CD4-positive, alpha-beta T cell (primary cell): Measurements from ENCODE around the gene ZNF747. TPM values are rescaled to one million over a fixed set of nuclear protein-coding genes. Genes with fewer than 3 reads are reported as not detected.

Source experiments
- ATAC-seq: fragments of 200-7000 bp; cut with Tn5 transposase; one replicate; pipeline ENCODE4 v1.10.0; 2022; ENCODE audit warnings: mild to moderate bottlenecking; ENCODE audit not compliant: poor library complexity
- CTCF ChIA-PET: fragments of 350-600 bp; sonication (Branson Sonifier 250); formaldehyde crosslinking; loops from one replicate; lab custom pipeline; 2021; ENCODE audit warnings: antibody characterized with exemption, inconsistent platforms; lab: Charles Lee
- POLR2A ChIA-PET: fragments of 350-600 bp; sonication (Branson Sonifier 250); formaldehyde crosslinking; loops from one replicate; lab custom pipeline; 2021; ENCODE audit warnings: antibody characterized with exemption, inconsistent platforms; lab: Charles Lee
- DNase-seq, 14 experiments: peaks; one replicate each; pipeline ENCODE4 v3.0.0-alpha.2; 2013 to 2020; ENCODE audit warnings: mixed read lengths in 2 of 14
- H3K27ac ChIP-seq, 2 donors: one replicate each; pipeline versions ENCODE4 v1.5.1 to v1.7.0; 2013; ENCODE audit warnings: low read length in 2 of 2, low read depth in 1 of 2, mild to moderate bottlenecking in 1 of 2
- H3K27me3 ChIP-seq, 2 experiments: 1 replicate in 1 of 2; 2 replicates in 1 of 2; pipeline versions ENCODE4 v1.6.1 to v1.7.0; 2013; ENCODE audit warnings: low read length in 2 of 2, control low read depth in 1 of 2, mild to moderate bottlenecking in 1 of 2, moderate library complexity in 1 of 2; ENCODE audit not compliant: insufficient read depth in 2 of 2, control insufficient read depth in 1 of 2
- H3K36me3 ChIP-seq: one replicate; pipeline ENCODE4 v1.6.1; 2013; ENCODE audit warnings: low read length, control low read depth; ENCODE audit not compliant: insufficient read depth
- H3K4me1 ChIP-seq: one replicate; pipeline ENCODE4 v1.6.1; 2013; ENCODE audit warnings: low read length, control low read depth; ENCODE audit not compliant: insufficient read depth
- H3K4me3 ChIP-seq: one replicate; pipeline ENCODE4 v1.5.1; 2013; ENCODE audit warnings: mild to moderate bottlenecking, low read length, moderate library complexity
- H3K9me3 ChIP-seq, 2 experiments: 1 replicate in 1 of 2; 2 replicates in 1 of 2; pipeline versions ENCODE4 v1.6.1 to v1.7.0; 2013; ENCODE audit warnings: low read length in 2 of 2, mild to moderate bottlenecking in 2 of 2, control low read depth in 1 of 2, moderate library complexity in 1 of 2; ENCODE audit not compliant: control insufficient read depth in 1 of 2, insufficient read depth in 1 of 2
- H3K27ac Mint-ChIP-seq: one replicate; pipeline ENCODE4 v1.8.0; 2020; ENCODE audit warnings: mixed read lengths
- H3K27me3 Mint-ChIP-seq: one replicate; pipeline ENCODE4 v1.8.0; 2021; ENCODE audit warnings: mixed read lengths
- H3K36me3 Mint-ChIP-seq: one replicate; pipeline ENCODE4 v1.8.0; 2021; ENCODE audit warnings: low read depth, mixed read lengths
- H3K4me1 Mint-ChIP-seq: one replicate; pipeline ENCODE4 v1.8.0; 2021; ENCODE audit warnings: low read depth, mixed read lengths
- H3K4me3 Mint-ChIP-seq: one replicate; pipeline ENCODE4 v1.8.0; 2020; ENCODE audit warnings: mild to moderate bottlenecking, mixed read lengths
- H3K9me3 Mint-ChIP-seq: one replicate; pipeline ENCODE4 v1.8.0; 2020; ENCODE audit warnings: mixed read lengths
- intact Hi-C, 2 experiments: fragments of 100-400 bp; cut with DNase I in 1 of 2; cut with micrococcal nuclease in 1 of 2; formaldehyde crosslinking; loops; one replicate each; pipeline versions ENCODE4 v1.15.1 to v1.9.0; 2023 to 2025; cut with DNase I, micrococcal nuclease
- total RNA-seq, 174 experiments: library from RNA in 2 of 174; stranded (reverse) in 2 of 174; gene quantifications; one replicate each; pipeline ENCODE4 v1.2.3 and lab custom pipeline; 2021 to 2026
- TF ChIP-seq, protein P1 (sequence below): fragments of 200-600 bp; IDR thresholded peaks from one replicate; pipeline ENCODE4 v1.8.0; 2022; ENCODE audit warnings: antibody characterized with exemption, mild to moderate bottlenecking

Gene ZNF747
- total RNA-seq, 2 experiments from 2014 or later = 6.3 to 6.7 TPM

DNA sequence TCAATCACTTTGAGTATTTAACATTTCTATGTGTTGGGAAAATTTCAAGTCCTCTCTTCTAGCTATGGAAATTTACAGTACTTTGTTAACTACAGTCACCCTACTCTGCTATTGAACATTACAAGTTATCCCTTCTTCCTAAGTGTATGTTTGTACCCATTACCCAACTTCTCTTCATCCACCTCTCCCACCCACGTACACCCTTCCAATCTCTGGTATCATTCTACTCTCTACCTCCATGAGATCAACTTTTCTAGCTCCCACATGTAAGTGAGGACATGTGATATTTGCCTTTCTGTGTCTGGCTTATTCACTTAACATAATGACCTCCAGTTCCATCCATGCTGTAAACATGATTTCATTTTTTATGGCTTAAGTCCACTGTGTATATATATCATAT lies 40.0 kb upstream of the ZNF747 start:
- peaks cover 26% of the 10 kb centered on the region for H3K4me1 ChIP-seq
- peaks cover 7% of the 10 kb centered on the region for H3K36me3 ChIP-seq
- H3K27me3 Mint-ChIP-seq = no peaks in the 10 kb centered on the region
- no peak for DNase-seq
- peak overlapping the region; percentile 13 for H3K27ac Mint-ChIP-seq
- H3K27me3 ChIP-seq = no peaks in the 10 kb centered on the region
- intact Hi-C loops = loop anchor here in 1 of 2 experiments (5.0 kb wide), 2 partner anchors 63 to 123 kb away; partner anchors contain the start of gene SRCAP
- POLR2A ChIA-PET = interaction anchor here (0.8 kb wide), 1 partner anchor 17 kb away, joined by 4 read pairs; no protein-coding TSS in a partner anchor
- no peak for ATAC-seq
- peaks cover 5% of the 10 kb centered on the region for H3K36me3 Mint-ChIP-seq
- H3K9me3 Mint-ChIP-seq = no peaks in the 10 kb centered on the region
- H3K27ac ChIP-seq = no peak overlapping the region
- no peak overlapping the region for H3K4me3 ChIP-seq
- peaks cover 26% of the 10 kb centered on the region for H3K4me1 Mint-ChIP-seq
- CTCF ChIA-PET = no interaction called here
- TF ChIP-seq, protein P1, sequence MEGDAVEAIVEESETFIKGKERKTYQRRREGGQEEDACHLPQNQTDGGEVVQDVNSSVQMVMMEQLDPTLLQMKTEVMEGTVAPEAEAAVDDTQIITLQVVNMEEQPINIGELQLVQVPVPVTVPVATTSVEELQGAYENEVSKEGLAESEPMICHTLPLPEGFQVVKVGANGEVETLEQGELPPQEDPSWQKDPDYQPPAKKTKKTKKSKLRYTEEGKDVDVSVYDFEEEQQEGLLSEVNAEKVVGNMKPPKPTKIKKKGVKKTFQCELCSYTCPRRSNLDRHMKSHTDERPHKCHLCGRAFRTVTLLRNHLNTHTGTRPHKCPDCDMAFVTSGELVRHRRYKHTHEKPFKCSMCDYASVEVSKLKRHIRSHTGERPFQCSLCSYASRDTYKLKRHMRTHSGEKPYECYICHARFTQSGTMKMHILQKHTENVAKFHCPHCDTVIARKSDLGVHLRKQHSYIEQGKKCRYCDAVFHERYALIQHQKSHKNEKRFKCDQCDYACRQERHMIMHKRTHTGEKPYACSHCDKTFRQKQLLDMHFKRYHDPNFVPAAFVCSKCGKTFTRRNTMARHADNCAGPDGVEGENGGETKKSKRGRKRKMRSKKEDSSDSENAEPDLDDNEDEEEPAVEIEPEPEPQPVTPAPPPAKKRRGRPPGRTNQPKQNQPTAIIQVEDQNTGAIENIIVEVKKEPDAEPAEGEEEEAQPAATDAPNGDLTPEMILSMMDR = no peak
- H3K9me3 ChIP-seq = no peaks in the 10 kb centered on the region
- H3K4me3 Mint-ChIP-seq = peak overlapping the region; percentile 17

DNA sequence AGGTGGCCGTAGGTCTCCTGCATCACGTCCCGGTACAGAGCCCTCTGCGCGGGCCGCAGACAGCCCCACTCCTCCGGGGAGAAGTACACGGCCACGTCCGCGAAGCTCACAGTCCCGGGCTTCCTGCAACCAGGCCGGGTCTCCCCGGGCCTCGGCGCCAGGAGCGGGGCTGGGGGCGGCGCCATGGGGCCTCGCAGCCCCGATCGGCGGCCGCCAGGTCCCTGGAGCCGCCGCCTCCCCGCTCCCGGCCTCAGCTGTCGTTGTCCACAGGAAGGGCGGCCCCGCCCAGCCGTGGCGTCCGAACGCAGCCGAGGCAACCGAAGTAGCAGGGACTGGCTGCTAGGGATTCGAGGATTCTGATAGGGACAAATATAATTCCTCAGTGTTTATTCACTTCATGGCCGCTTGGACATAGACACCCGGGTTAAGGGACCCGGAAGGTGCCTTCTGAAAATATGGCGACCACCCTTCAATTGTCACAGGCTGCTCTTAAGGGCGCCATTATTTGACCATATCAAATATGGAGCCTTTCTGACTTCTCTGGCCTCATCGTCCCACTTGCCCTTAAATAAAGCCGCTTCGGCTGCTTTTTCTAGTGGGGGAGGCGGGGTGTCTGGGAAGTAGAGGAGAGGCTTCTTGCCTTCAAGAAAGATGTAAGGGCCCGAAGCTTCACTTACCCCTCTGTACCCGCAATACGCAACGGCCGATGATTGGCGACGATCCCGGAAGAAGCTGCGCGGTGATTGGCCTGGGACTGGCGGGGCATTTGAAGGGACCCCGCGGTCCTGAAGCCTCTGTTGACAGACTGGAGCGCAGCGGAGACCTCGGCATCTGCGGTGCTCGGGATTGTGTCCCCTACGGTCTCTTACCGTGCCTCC lies 37.0 kb upstream of the ZNF747 start, which contains the start of gene ZNF688:
Gene ZNF688 (minus strand): TSS at position 270 of the 878 bp plus-strand sequence. CDS start 85 bp downstream, at position 185.
- Mint-ChIP-seq H3K4me1 (peaks cover 44% of the 10 kb centered on the region), H3K36me3 (no peaks in the 10 kb centered on the region), H3K4me3 (peak within 1 kb of the TSS; percentile 98), H3K9me3 (no peaks in the 10 kb centered on the region), H3K27me3 (no peaks in the 10 kb centered on the region), H3K27ac (peak within 1 kb of the TSS; percentile 97)
- Histone ChIP-seq H3K36me3 (peaks cover 8% of the 10 kb centered on the region), H3K4me3 (peak within 1 kb of the TSS; percentile 94), H3K4me1 (peaks cover 54% of the 10 kb centered on the region), H3K27ac (peak within 1 kb of the TSS; percentile 90 to 96), H3K27me3 (no peaks in the 10 kb centered on the region), H3K9me3 (no peaks in the 10 kb centered on the region)
- TF ChIP-seq, protein P1 = no peak
- ATAC-seq (peak; percentile 79), DNase-seq (peak; percentile 87 to 99 (median 92))
- intact Hi-C loops = loop anchor here (1.0 to 5.0 kb wide), 6 partner anchors 13 to 126 kb away; partner anchors contain the start of genes ZNF764 (in 2 of the 2), ZNF785 (in 2 of the 2), PRR14 (in 1 of the 2) and SRCAP (in 1 of the 2)
- POLR2A ChIA-PET = interaction anchor here (0.6 to 3.4 kb wide), 36 partner anchors 10 to 767 kb away, joined by 3 to 152 read pairs (median 6); partner anchors contain the start of genes ALDOA, DCTPP1, FBRS and ITGAL
- CTCF ChIA-PET = interaction anchor here (1.0 to 2.4 kb wide), 9 partner anchors 9 to 142 kb away, joined by 3 to 19 read pairs (median 5); partner anchors contain the start of genes DCTPP1, PRR14, ZNF747 and ZNF764
